Activated CD8-positive, alpha-beta memory T cell treated with anti-CD3 and anti-CD28 coated beads, Interleukin-2, amount 50 U/mL, for 24 hours (primary cell): ENCODE results near the gene STARD13.

Experiments
- DNase-seq: peaks from one replicate; pipeline ENCODE4 v3.0.0-alpha.2; 2020; ENCODE audit errors: extremely low read depth

Gene STARD13

GRCh38 chr13:33224191-33224590 is 61.4 kb downstream of the STARD13 start:
- no peak for DNase-seq

GRCh38 chr13:33219926-33220325 is 65.6 kb downstream of the STARD13 start:
- no peak for DNase-seq

- DNase-seq: no peak
Measured at GRCh38 chr13:33218426-33218825, 67.1 kb downstream of the STARD13 start.

- DNase-seq: no peak
Measured at GRCh38 chr13:33218020-33218419, 67.5 kb downstream of the STARD13 start.

- DNase-seq: no peak
Measured at GRCh38 chr13:33217256-33217655, 68.3 kb downstream of the STARD13 start.

- no peak for DNase-seq
Measured at GRCh38 chr13:33213797-33214196, 71.8 kb downstream of the STARD13 start.

GRCh38 chr13:33213024-33213768 is 72.4 kb downstream of the STARD13 start:
- no peak for DNase-seq

GRCh38 chr13:33212396-33212795 is 73.2 kb downstream of the STARD13 start:
- DNase-seq: no peak

GRCh38 chr13:33210090-33210489 is 75.5 kb downstream of the STARD13 start:
- no peak for DNase-seq

- DNase-seq: no peak
Measured at GRCh38 chr13:33208290-33209220, 77.0 kb downstream of the STARD13 start.

- no peak for DNase-seq
Measured at GRCh38 chr13:33207615-33207961, 78.0 kb downstream of the STARD13 start.

GRCh38 chr13:33206945-33207614 is 78.5 kb downstream of the STARD13 start:
- no peak for DNase-seq

GRCh38 chr13:33206425-33206824 is 79.1 kb downstream of the STARD13 start:
- DNase-seq: no peak

GRCh38 chr13:33205804-33206221 is 79.7 kb downstream of the STARD13 start:
- no peak for DNase-seq

GRCh38 chr13:33205224-33205623 is 80.3 kb downstream of the STARD13 start:
- no peak for DNase-seq

GRCh38 chr13:33204130-33204927 is 81.2 kb downstream of the STARD13 start:
- DNase-seq: no peak

- DNase-seq: no peak
Measured at GRCh38 chr13:33202644-33203169, 82.8 kb downstream of the STARD13 start.

GRCh38 chr13:33201659-33202058 is 83.9 kb downstream of the STARD13 start:
- DNase-seq: no peak

- no peak for DNase-seq
Measured at GRCh38 chr13:33199289-33199850, 86.2 kb downstream of the STARD13 start.

- no peak for DNase-seq
Measured at GRCh38 chr13:33197541-33197971, 88.0 kb downstream of the STARD13 start.

- no peak for DNase-seq
Measured at GRCh38 chr13:33196767-33197166, 88.8 kb downstream of the STARD13 start.
